HCT116 (cell line): ENCODE measurements around the gene PAFAH1B1. TPM values are rescaled to one million over a fixed set of nuclear protein-coding genes. Genes with fewer than 3 reads are reported as not detected.

Experiments
- ATAC-seq: fragments of 200-7000 bp; cut with Tn5 transposase; 2 replicates; pipeline ENCODE4 v1.9.1; 2020; ENCODE audit warnings: mild to moderate bottlenecking, moderate library complexity
- BruUV-seq: library from RNA; stranded (reverse); fragments of 400-500 nt; replicated peaks from 2 replicates; lab custom pipeline; 2021; lab: Mats Ljungman, UMichigan
- CTCF ChIA-PET: fragments of 300-600 bp; sonication (Branson Sonifier 250); formaldehyde crosslinking; loops from one replicate; lab custom pipeline; 2021; ENCODE audit warnings: antibody characterized with exemption; lab: Charles Lee
- POLR2A ChIA-PET: fragments of 300-600, 350-600 bp; sonication (Branson Sonifier 250); formaldehyde crosslinking; loops from one replicate; lab custom pipeline; 2021; ENCODE audit warnings: antibody characterized with exemption; lab: Charles Lee
- RAD21 ChIA-PET, 2 experiments: fragments of 300-600 bp; sonication (Branson Sonifier 250); formaldehyde crosslinking; loops; one replicate each; lab custom pipeline; 2023; ENCODE audit warnings: low total read pairs in 2 of 2; ENCODE audit not compliant: uncharacterized antibody in 2 of 2, unreplicated experiment in 2 of 2, low non-redundant PET in 1 of 2; lab: Charles Lee
- DNase-seq: peaks from one replicate; pipeline ENCODE4 v3.0.0-alpha.2; 2010; ENCODE audit warnings: low read depth, low spot score
- H2AFZ ChIP-seq: fragments of 200-600 bp; shearing (Covaris generic), sonication (generic); 2 replicates; pipeline ENCODE4 v1.6.1; 2017; ENCODE audit warnings: low read depth, mixed run types, mixed read lengths, antibody characterized with exemption, low read length; ENCODE audit not compliant: poor library complexity, severe bottlenecking
- H3K27ac ChIP-seq: 2 replicates; pipeline ENCODE4 v1.5.1; 2012; ENCODE audit warnings: low read depth, low read length
- H3K27me3 ChIP-seq: fragments of 200-600 bp; sonication (generic); 2 replicates; pipeline ENCODE4 v1.6.1; 2016; ENCODE audit warnings: mixed run types, low read length, mixed read lengths; ENCODE audit not compliant: insufficient read depth
- H3K36me3 ChIP-seq, 2 experiments: fragments of 200-500 bp in 1 of 2; fragments of 200-600 bp in 1 of 2; sonication (Bioruptor generic) in 1 of 2; sonication (generic) in 1 of 2; 2 replicates each; pipeline versions ENCODE4 v1.5.1 to v1.6.1; 2014 to 2016; ENCODE audit warnings: low read length in 2 of 2, inconsistent platforms in 1 of 2, mixed read lengths in 1 of 2, mixed run types in 1 of 2; ENCODE audit not compliant: insufficient read depth in 2 of 2, control insufficient read depth in 1 of 2
- H3K4me1 ChIP-seq, 2 experiments: fragments of 200-600 bp in 1 of 2; sonication (generic) in 1 of 2; 2 replicates each; pipeline versions ENCODE4 v1.5.1 to v1.6.1; 2012 to 2017; ENCODE audit warnings: low read length in 2 of 2, inconsistent platforms in 1 of 2, mild to moderate bottlenecking in 1 of 2, mixed read lengths in 1 of 2, mixed run types in 1 of 2, moderate library complexity in 1 of 2; ENCODE audit not compliant: insufficient read depth in 2 of 2, control insufficient read depth in 1 of 2
- H3K4me2 ChIP-seq: fragments of 200-600 bp; sonication (generic); 2 replicates; pipeline ENCODE4 v1.6.1; 2017; ENCODE audit warnings: mixed run types, low read length, mixed read lengths
- H3K4me3 ChIP-seq, 2 experiments: fragments of 200-600 bp in 1 of 2; sonication (generic) in 1 of 2; replicated peaks in 1 of 2; 2 replicates each; pipeline ENCODE4 v1.5.1; 2011 to 2016; ENCODE audit warnings: low read length in 2 of 2, control low read depth in 1 of 2, low read depth in 1 of 2, mild to moderate bottlenecking in 1 of 2, mixed read lengths in 1 of 2, mixed run types in 1 of 2
- H3K79me2 ChIP-seq: fragments of 200-600 bp; sonication (generic); 2 replicates; pipeline ENCODE4 v1.6.1; 2017; ENCODE audit warnings: mild to moderate bottlenecking, mixed run types, low read length, moderate library complexity, mixed read lengths; ENCODE audit not compliant: insufficient read depth
- H3K9ac ChIP-seq: fragments of 200-600 bp; sonication (generic); 2 replicates; pipeline ENCODE4 v1.6.1; 2016; ENCODE audit warnings: low read length, mixed read lengths
- H3K9me2 ChIP-seq: fragments of 200-600 bp; sonication (generic), shearing (Covaris generic); 2 replicates; pipeline ENCODE4 v1.6.1; 2017; ENCODE audit warnings: mixed run types, mild to moderate bottlenecking, moderate library complexity; ENCODE audit not compliant: insufficient read depth
- H3K9me3 ChIP-seq, 2 experiments: fragments of 200-500 bp in 1 of 2; fragments of 200-600 bp in 1 of 2; sonication (Bioruptor generic) in 1 of 2; sonication (generic) in 1 of 2; 2 replicates each; pipeline ENCODE4 v1.6.1; 2014 to 2017; ENCODE audit warnings: low read length in 2 of 2, mixed read lengths in 2 of 2, inconsistent platforms in 1 of 2, low read depth in 1 of 2, mild to moderate bottlenecking in 1 of 2, mixed run types in 1 of 2, moderate library complexity in 1 of 2; ENCODE audit not compliant: control insufficient read depth in 1 of 2, insufficient read depth in 1 of 2
- H4K20me1 ChIP-seq: fragments of 200-600 bp; sonication (generic), shearing (Covaris generic); 2 replicates; pipeline ENCODE4 v1.6.1; 2017; ENCODE audit warnings: mixed run types, mild to moderate bottlenecking, moderate library complexity; ENCODE audit not compliant: insufficient read depth
- ATF3 ChIP-seq: IDR thresholded peaks from 2 replicates; pipeline ENCODE4 v1.6.1; 2012
- CEBPB ChIP-seq: IDR thresholded peaks from 2 replicates; pipeline ENCODE4 v1.6.1; 2012; ENCODE audit warnings: low read depth
- EGR1 ChIP-seq: IDR thresholded peaks from 2 replicates; pipeline ENCODE4 v1.6.1; 2012; ENCODE audit warnings: low read depth
- ELF1 ChIP-seq: IDR thresholded peaks from 2 replicates; pipeline ENCODE4 v1.6.1; 2012; ENCODE audit warnings: low read depth, borderline replicate concordance
- EZH2 ChIP-seq: fragments of 200-600 bp; sonication (generic); IDR thresholded peaks from 2 replicates; pipeline ENCODE4 v1.6.1; 2017; ENCODE audit warnings: antibody characterized with exemption, mixed run types
- EZH2phosphoT487 ChIP-seq: fragments of 200-600 bp; IDR thresholded peaks from 2 replicates; pipeline ENCODE4 v1.6.1; 2018; ENCODE audit warnings: antibody characterized with exemption, borderline replicate concordance
- FOSL1 ChIP-seq: IDR thresholded peaks from 2 replicates; pipeline ENCODE4 v1.6.1; 2012; ENCODE audit warnings: low read depth
- POLR2AphosphoS5 ChIP-seq: IDR thresholded peaks from 2 replicates; pipeline ENCODE4 v1.6.1; 2011; ENCODE audit warnings: mild to moderate bottlenecking, low read depth, low read length, moderate library complexity
- REST ChIP-seq: IDR thresholded peaks from 2 replicates; pipeline ENCODE4 v1.6.1; 2012; ENCODE audit warnings: low read depth
- SRF ChIP-seq: IDR thresholded peaks from 2 replicates; pipeline ENCODE4 v1.6.1; 2012; ENCODE audit warnings: low read depth
- TCF7L2 ChIP-seq: IDR thresholded peaks from 2 replicates; pipeline ENCODE4 v1.7.0; 2011; ENCODE audit warnings: borderline replicate concordance, inconsistent platforms; ENCODE audit not compliant: insufficient read depth, insufficient read length; ENCODE audit errors: extremely low read depth
- YY1 ChIP-seq: IDR thresholded peaks from 2 replicates; pipeline ENCODE4 v1.6.1; 2011; ENCODE audit warnings: low read length, low read depth, moderate library complexity, mild to moderate bottlenecking; ENCODE audit not compliant: insufficient replicate concordance; ENCODE audit errors: extremely low read depth
- ZFX ChIP-seq: fragments of 450-650 bp; IDR thresholded peaks from 2 replicates; pipeline ENCODE4 v1.6.1; 2017
- ZNF274 ChIP-seq: fragments of 200-500 bp; sonication (Bioruptor generic); IDR thresholded peaks from 2 replicates; pipeline ENCODE4 v1.6.1; 2014; ENCODE audit warnings: mild to moderate bottlenecking, low read depth, low read length, inconsistent platforms
- intact Hi-C: fragments of 100-400 bp; cut with micrococcal nuclease; formaldehyde crosslinking; loops from 2 replicates; pipeline ENCODE4 v1.10.0; 2022
- total RNA-seq: library from RNA; stranded (reverse); gene quantifications from one replicate; pipeline ENCODE4 v1.2.1, GENCODE V29; 2021; ENCODE audit not compliant: unreplicated experiment
- TF ChIP-seq, protein P1 (sequence below): IDR thresholded peaks from 2 replicates; pipeline ENCODE4 v1.6.1; 2012
- TF ChIP-seq, protein P2 (sequence below): IDR thresholded peaks from 2 replicates; pipeline ENCODE4 v1.6.1; 2011; ENCODE audit warnings: mild to moderate bottlenecking, low read length, moderate library complexity; ENCODE audit not compliant: insufficient replicate concordance; ENCODE audit errors: extremely low read depth
- TF ChIP-seq, protein P3 (sequence below), 3 experiments: fragments of 200-600 bp in 1 of 3; sonication (generic) in 1 of 3; IDR thresholded peaks in 2 of 3; conservative IDR thresholded peaks in 1 of 3; 2 replicates each; pipeline ENCODE4 v1.5.1; 2012 to 2017; ENCODE audit warnings: low read depth in 2 of 3, low read length in 2 of 3, antibody characterized with exemption in 1 of 3, borderline replicate concordance in 1 of 3, control low read depth in 1 of 3, mild to moderate bottlenecking in 1 of 3, mixed read lengths in 1 of 3, mixed run types in 1 of 3, moderate library complexity in 1 of 3; ENCODE audit not compliant: insufficient read depth in 1 of 3

The PAFAH1B1 gene
- total RNA-seq, 1 experiment from 2014 or later = 113 TPM

GRCh38 chr17:2566056-2566455 lies 27.4 kb upstream of the PAFAH1B1 start:
- Histone ChIP-seq H3K9ac (no peak overlapping the region), H3K4me2 (no peak overlapping the region), H3K36me3 (no peaks in the 10 kb centered on the region), H3K27me3 (no peaks in the 10 kb centered on the region), H3K27ac (no peak overlapping the region), H2AFZ (no peak overlapping the region), H3K4me3 (no peak overlapping the region), H4K20me1 (no peaks in the 10 kb centered on the region), H3K79me2 (no peaks in the 10 kb centered on the region), H3K4me1 (peaks cover 3 to 10% of the 10 kb centered on the region in 2 experiments; a peak in 3 of 4 replicates), H3K9me2 (no peaks in the 10 kb centered on the region), H3K9me3 (peaks cover 0 to 4% of the 10 kb centered on the region in 2 experiments; a peak in 2 of 4 replicates)
- BruUV-seq = no TSS peak
- intact Hi-C loops = no loop called here
- POLR2A ChIA-PET = no interaction called here
- ATAC-seq = no peak
- CTCF ChIA-PET = no interaction called here
- RAD21 ChIA-PET = no interaction called here
- TF ChIP-seq FOSL1 = no peak
- TF ChIP-seq, protein P1, sequence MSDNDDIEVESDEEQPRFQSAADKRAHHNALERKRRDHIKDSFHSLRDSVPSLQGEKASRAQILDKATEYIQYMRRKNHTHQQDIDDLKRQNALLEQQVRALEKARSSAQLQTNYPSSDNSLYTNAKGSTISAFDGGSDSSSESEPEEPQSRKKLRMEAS = no peak
- no peak for TF ChIP-seq YY1
- TF ChIP-seq REST = no peak
- no peak for TF ChIP-seq ATF3
- TF ChIP-seq EZH2phosphoT487 = no peak
- TF ChIP-seq EGR1 = no peak
- TF ChIP-seq ZFX = no peak
- TF ChIP-seq EZH2 = no peak
- no peak for TF ChIP-seq SRF
- no peak for TF ChIP-seq POLR2AphosphoS5
- TF ChIP-seq ZNF274 = no peak
- TF ChIP-seq ELF1 = no peak
- no peak for TF ChIP-seq TCF7L2
- no peak for TF ChIP-seq CEBPB
- TF ChIP-seq, protein P2, sequence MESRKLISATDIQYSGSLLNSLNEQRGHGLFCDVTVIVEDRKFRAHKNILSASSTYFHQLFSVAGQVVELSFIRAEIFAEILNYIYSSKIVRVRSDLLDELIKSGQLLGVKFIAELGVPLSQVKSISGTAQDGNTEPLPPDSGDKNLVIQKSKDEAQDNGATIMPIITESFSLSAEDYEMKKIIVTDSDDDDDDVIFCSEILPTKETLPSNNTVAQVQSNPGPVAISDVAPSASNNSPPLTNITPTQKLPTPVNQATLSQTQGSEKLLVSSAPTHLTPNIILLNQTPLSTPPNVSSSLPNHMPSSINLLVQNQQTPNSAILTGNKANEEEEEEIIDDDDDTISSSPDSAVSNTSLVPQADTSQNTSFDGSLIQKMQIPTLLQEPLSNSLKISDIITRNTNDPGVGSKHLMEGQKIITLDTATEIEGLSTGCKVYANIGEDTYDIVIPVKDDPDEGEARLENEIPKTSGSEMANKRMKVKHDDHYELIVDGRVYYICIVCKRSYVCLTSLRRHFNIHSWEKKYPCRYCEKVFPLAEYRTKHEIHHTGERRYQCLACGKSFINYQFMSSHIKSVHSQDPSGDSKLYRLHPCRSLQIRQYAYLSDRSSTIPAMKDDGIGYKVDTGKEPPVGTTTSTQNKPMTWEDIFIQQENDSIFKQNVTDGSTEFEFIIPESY = no peak
- TF ChIP-seq, protein P3, sequence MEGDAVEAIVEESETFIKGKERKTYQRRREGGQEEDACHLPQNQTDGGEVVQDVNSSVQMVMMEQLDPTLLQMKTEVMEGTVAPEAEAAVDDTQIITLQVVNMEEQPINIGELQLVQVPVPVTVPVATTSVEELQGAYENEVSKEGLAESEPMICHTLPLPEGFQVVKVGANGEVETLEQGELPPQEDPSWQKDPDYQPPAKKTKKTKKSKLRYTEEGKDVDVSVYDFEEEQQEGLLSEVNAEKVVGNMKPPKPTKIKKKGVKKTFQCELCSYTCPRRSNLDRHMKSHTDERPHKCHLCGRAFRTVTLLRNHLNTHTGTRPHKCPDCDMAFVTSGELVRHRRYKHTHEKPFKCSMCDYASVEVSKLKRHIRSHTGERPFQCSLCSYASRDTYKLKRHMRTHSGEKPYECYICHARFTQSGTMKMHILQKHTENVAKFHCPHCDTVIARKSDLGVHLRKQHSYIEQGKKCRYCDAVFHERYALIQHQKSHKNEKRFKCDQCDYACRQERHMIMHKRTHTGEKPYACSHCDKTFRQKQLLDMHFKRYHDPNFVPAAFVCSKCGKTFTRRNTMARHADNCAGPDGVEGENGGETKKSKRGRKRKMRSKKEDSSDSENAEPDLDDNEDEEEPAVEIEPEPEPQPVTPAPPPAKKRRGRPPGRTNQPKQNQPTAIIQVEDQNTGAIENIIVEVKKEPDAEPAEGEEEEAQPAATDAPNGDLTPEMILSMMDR (IDR thresholded peaks at IDR 0.05 in 2 of 3, conservative IDR thresholded peaks at IDR 0.05 in 1 of 3; ENCODE audit: borderline replicate concordance in 1 of 3, insufficient read depth in 1 of 3, low read depth in 2 of 3, low read length in 2 of 3) = no peak
- no peak for DNase-seq
